SKM-1 treated with dmso at 0.1 percent for 144 hours (cell line): ENCODE data around the gene OR56A3.
"Not testable (repeated sequence)": the region's sequence is repeated elsewhere in the genome, so short reads cannot be mapped to it uniquely, and the experiment has no call there.

ENCODE experiments used
- DNase-seq: peaks from one replicate; lab custom pipeline; 2025; ENCODE audit not compliant: unreplicated experiment; lab: John Stamatoyannopoulos, UW

Gene OR56A3

GRCh38 chr11:5941951-5942350, at the start of gene OR56A3:
OR56A3 (plus strand) TSS chr11:5942251; CDS start chr11:5947347, 5,096 bp downstream.
- DNase-seq = no peak

DNA sequence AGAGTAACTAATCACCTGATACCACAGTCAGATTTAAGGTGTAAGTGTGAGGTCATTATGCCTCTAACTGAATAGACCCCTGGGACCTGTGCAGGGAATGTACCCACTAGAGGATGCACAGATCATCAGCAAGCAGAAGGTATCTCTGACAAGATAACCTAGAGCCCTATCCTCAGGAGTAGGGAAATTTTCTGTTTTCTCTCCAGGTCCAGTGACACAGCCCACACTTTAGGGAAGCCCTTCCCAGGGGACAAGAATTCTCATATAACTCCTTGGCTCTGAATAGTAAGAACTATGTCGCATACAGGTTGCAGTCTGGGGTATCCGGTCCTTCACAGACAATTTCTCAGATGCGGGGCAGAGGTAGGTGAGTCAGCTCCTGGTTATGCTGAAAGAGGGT, 49.1 kb upstream of the OR56A3 start, which contains the start of gene OR52E5:
Gene OR52E5 (plus strand): TSS at position 301 of the 400 bp plus-strand sequence. CDS start 7,569 bp downstream, outside the sequence.
- DNase-seq = no peak

DNA sequence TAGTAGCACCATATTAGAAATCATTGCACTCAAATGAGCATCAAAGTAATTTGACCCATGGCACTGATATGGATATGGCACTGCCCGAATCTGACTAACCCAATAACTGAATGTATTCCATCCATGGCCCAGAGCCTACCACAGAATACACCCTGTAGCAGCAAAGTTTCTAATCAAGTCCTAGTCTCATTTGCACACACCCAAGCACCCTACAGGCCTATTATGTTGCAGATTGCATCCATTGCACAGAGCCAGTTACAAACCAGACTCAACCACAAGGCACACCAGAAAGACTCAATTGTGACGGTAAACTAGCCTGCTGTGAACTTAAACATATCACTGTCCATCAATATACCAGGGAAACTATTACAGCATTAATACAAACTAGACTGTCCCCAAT, 42.5 kb upstream of the OR56A3 start:
- no peak for DNase-seq

DNA sequence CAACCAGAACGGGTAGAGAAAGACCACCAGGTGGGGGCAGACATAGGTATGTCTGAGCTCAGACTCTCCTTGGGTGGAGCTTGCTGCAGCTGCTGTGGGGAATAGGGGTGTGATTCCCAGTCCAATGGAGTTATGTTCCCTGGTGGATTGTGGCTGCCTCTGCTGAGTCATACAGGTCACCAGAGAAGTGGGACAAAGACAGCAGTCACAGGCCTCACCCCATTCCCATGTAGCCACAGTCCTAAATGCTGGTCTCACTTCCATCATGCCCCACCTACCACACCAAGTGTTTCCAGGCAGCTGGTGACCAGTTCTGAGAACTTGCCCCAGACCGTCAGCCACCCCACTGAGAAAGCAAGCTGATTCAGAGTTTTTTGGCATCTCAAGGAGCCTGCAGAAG, 31.5 kb upstream of the OR56A3 start:
- DNase-seq = no peak

- no peak for DNase-seq
Observed at GRCh38 chr11:5922749-5923426, 19.2 kb upstream of the OR56A3 start.

- no peak for DNase-seq
Observed at GRCh38 chr11:5923427-5923776, 18.6 kb upstream of the OR56A3 start.

DNA sequence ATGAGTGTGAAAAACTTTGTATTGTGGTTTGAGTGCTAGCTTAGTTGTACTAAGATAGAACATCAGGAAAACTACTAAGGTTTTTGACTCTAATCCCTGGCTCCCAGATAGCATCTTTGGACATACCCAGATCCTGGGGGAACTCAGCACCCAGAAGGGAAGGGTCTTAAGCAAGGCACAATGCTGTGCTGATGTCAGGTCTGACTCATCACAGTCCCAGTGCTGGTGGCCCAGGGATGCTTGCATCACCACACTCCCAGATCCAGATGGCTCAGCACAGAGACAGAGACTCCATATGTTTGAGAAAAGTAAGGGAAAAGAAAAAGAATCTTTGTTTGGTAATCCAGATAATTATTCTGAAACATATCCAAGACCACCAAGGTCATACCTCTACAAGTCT, 18.3 kb upstream of the OR56A3 start:
- no peak for DNase-seq

DNA sequence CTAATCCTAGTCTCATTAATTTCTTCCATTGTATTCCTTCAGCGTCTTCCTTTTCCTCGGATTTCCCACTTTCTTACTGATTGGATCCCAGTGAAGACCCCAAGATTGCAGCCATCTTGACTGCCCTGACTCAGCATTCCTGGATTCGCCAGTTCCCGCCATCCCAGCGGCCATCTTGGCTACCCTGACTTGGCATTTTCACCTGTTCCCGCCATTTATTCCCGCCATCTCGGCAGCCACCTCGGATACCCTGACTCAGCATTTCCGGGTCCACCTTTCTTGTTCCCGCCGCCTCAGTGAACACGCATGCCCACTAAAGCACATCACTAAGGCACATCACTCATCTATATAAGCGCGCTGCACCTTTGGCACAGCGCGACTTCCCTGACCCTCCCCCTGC, 13.8 kb upstream of the OR56A3 start:
- DNase-seq = no peak

DNA sequence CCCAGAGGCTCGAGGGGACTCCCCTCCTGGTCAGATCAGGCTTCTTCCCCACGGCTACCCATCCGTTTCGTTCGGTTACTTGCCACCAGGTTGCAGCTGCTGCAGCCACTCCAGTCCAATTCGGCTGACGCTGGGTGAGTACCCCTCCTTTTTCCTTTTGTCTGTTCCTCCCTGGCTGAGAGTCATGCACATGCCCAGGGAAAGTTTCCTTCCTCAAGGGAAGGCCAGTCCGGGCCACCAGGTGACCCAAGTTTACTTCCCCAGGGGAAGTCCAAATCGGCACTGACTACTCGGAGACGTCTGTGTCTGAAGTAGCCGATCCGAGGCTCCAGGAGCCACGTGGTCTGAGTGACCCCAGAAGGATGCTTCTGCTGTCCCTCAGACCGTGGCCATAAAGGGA, 13.2 kb upstream of the OR56A3 start:
- DNase-seq = no peak

- DNase-seq = no peak
Observed at GRCh38 chr11:5929571-5930368, 12.3 kb upstream of the OR56A3 start.

- DNase-seq = no peak
Observed at GRCh38 chr11:5930614-5931013, 11.4 kb upstream of the OR56A3 start.

GRCh38 chr11:5931061-5931460, 11.0 kb upstream of the OR56A3 start:
- no peak for DNase-seq

- no peak for DNase-seq
Observed at GRCh38 chr11:5932671-5933070, 9.4 kb upstream of the OR56A3 start.

- DNase-seq = no peak
Observed at GRCh38 chr11:5933116-5933515, 8.9 kb upstream of the OR56A3 start.

DNA sequence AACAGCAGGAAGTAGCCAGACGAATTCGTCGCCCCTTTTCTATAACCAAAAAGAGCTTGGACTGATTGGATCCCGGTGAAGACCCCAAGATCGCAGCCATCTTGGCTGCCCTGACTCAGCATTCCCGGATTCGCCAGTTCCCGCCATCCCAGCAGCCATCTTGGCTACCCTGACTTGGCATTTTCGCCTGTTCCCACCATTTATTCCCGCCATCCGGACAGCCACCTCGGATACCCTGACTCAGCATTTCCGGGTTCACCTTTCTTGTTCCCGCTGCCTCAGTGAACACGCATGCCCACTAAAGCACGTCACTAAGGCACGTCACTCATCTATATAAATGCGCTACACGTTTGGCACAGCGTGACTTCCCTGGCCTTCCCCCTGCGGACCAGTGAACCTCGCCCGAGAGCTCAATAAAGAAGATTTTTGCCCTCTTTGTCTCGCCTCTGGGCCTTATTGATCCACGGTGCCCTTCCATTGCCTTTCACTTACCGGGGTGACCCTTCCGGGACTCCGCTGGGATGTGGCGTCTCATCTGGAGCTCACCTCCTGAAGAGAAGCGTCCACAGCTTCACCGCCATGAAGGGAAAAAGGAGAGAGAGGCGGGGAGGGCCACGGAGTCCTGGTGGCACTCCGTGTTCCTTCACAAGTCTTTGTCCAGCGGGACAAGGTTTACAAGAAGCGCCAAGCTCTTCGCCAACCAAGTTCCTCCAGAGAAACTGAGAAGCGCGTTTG, 4.0 kb upstream of the OR56A3 start:
- no peak for DNase-seq

DNA sequence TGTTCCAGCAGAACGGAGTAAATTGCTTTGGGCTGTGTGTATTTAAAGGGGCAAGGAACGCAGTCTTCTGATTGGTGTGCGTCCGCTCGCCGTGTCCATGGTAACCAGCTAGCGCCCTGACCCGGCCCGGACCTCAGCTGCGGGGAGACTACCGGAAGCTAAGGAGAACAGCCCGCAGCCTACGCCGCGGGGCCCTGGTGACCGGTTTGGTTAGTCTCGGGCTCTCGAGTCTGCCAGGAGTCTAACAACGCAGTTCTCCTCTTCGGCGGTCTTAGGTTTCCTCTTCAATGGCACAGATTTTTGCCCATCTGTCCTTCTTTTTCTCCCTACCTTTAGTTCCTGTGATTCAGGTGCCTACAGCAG, 3.5 kb upstream of the OR56A3 start:
- no peak for DNase-seq

DNA sequence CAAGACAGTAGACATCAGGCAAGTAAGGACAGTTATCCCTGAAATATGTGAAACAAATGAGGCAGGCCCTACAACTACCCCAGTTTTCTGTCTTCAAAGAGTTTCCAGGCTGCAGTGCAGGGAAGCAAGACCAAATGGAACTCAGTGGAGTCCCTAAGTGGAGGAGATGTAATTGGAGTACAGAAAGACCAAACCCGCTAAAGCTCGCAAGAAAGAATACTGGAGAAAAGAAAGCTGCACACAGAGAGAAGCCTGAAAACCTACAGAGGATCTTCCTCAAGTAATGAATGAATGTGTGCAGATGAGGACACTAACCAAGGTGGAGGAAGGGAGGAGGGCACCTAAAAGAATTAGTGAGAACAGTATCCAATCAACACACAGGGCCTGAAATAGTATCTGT, 1.3 kb upstream of the OR56A3 start:
- DNase-seq = no peak

DNA sequence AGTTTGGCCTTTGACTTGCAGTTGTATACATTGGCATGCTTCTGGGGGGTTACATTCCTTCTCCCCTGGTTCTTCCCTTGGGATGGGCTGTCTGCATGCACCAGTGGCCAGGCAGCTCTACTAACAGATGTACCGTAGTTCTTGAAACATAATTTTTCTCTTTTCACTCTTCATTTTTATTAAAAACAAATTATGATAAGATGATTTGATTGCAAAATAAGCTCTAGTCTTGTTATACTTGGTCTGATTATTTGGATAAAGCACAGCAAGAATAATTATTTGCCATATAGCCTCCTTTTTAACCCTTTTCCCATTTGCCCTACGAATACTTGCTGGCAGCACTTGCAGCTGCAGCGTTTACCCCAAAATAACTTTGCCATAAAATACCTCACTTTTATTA, 13.5 kb downstream of the OR56A3 start:
- DNase-seq = no peak

- DNase-seq = not testable (repeated sequence)
Observed at GRCh38 chr11:5960704-5961320, 18.8 kb downstream of the OR56A3 start.

- DNase-seq = no peak
Observed at GRCh38 chr11:5966958-5967357, 24.9 kb downstream of the OR56A3 start.

DNA sequence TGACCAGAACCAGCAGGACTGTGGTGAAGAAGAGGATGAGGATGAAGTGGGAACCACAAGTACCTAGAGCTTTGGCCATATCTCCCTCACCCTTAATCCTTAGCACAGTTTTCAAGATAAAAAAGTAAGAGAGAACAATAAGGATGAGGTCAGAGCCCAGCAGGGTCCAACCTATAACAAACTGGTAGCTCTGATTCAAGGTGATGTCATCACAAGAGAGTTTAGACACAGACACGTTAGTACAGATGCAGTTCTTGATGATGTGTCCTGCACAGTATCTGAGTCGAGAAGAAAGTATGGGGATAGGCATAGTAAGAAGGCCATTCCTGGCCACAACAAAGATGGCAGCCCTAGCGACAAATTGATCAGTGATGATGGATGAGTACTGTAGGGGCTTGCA, 25.7 kb downstream of the OR56A3 start:
- DNase-seq = no peak

DNA sequence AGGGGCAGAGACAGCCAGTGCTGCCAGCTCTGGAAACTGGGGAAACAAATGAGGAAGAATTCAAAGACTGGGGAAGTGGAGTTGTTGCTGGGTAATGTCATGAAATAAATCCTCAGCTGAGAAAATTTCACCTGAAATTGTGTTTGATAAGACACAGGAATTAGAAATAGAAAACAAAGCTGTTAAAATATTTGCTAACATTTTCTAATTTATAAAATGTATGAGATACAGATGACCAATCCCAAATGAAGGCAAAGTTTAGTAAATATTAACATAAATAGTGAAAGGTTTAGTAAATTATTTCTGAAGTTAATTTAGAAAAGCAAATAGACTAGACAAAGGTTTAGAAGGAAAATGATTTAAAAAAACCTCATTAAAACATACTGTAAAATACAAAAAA, 26.3 kb downstream of the OR56A3 start, which contains the start of gene OR56A5:
Gene OR56A5 (minus strand): TSS at position 101 of the 400 bp plus-strand sequence. CDS start 0 bp downstream, at position 101.
- DNase-seq = no peak
